HG03460 (cell line): ENCODE measurements around the gene CSMD2.
"Not testable (repeated sequence)": the region's sequence is repeated elsewhere in the genome, so short reads cannot be mapped to it uniquely, and the experiment has no call there.

Experiments
- ATAC-seq: cut with Tn5 transposase; IDR thresholded peaks from one replicate; pipeline ENCODE4 v1.9.1; 2021; ENCODE audit not compliant: unreplicated experiment

The CSMD2 gene

GRCh38 chr1:34113362-34113761 lies 51.7 kb downstream of the CSMD2 start:
- no peak for ATAC-seq

GRCh38 chr1:34108711-34109110 lies 56.3 kb downstream of the CSMD2 start:
- ATAC-seq = no peak

DNA sequence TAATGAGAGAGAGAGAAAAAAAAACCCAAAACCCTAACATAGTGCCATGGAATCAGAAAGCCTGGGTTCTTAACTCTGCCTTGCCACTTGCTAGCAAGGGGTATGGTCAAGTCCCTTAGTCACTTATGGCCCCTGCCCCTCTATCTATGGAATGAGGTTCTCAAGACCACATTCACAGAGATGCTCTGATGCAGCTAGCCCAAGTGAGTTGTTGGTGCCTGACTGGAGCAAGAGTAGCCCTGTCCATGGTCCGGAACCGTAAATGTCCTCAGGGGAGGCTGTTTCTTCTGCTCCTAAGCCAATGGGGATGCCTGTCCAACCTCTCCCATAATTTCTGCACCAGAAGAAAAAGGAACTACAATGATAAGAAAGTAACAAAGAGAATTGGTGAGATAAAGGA lies 56.8 kb downstream of the CSMD2 start:
- no peak for ATAC-seq

- no peak for ATAC-seq
Observed at GRCh38 chr1:34101151-34101550, 63.9 kb downstream of the CSMD2 start.

DNA sequence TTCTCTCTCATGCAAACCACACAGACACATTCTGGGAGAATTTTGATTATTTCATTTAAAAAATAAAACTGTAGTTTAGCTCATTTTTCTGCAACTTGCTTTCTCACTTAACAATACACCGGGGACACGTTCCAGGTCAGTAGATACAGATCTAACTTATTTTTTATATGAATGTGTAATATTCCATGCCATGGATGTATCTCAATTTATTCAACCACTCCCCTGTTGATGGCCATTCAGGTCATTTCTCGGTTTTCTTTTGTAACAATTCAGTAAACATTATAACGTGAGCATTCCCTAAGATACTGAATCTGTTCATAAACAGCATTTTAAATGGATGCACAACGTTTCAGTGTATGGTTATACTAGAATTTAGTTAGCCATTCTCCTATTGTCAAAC lies 64.7 kb downstream of the CSMD2 start:
- ATAC-seq = no peak

DNA sequence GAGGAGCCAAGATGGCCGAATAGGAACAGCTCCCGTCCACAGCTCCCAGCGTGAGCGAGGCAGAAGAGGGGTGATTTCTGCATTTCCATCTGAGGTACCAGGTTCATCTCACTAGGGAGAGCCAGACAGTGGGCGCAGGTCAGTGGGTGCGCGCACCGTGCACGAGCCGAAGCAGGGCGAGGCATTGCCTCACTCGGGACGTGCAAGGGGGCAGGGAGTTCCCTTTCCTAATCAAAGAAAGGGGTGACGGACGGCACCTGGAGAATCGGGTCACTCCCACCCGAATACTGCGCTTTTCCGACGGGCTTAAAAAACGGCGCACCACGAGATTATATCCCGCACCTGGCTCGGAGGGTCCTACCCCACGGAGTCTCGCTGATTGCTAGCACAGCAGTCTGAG lies 72.6 kb downstream of the CSMD2 start:
- not testable (repeated sequence) for ATAC-seq

DNA sequence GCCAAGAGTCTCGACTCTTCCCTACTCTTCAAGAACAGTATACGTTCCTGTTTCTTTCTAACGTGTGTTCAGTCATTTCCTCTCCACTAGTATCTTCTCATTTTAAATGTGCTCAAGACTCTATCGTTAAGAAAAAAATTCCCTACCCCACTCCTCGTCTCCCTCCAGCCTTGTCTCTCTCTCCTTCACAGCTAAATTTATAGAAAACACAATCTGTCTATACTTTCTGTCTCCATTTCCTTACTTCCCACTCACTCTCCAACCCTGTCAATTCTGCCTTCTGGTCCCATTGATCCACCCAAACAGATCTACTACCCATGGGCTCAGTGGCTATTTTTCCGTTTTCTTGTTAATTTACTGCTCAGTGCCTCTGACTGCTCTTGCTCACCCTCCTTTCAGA lies 75.3 kb downstream of the CSMD2 start:
- ATAC-seq = no peak

DNA sequence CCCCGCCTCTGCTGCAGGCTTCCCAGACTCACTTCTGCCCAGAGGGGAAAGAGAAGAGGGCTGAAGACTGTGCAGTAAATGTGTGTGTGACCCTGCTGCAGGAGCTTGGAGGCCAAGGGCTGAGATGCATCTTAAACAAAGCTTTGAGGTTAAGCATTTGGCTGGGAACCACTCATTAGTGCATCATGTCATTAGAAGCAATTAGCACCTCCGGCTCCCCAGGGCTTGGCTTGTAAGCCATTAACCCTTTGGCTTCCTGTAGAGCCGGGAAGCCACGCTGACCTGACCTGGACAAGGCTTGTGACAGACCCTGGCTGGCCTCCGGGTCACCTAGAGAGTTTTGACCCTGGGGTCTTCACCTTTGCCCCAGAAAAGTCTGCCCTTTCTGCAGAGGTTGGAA lies 77.0 kb downstream of the CSMD2 start:
- no peak for ATAC-seq

GRCh38 chr1:34086561-34086960 lies 78.5 kb downstream of the CSMD2 start:
- no peak for ATAC-seq

DNA sequence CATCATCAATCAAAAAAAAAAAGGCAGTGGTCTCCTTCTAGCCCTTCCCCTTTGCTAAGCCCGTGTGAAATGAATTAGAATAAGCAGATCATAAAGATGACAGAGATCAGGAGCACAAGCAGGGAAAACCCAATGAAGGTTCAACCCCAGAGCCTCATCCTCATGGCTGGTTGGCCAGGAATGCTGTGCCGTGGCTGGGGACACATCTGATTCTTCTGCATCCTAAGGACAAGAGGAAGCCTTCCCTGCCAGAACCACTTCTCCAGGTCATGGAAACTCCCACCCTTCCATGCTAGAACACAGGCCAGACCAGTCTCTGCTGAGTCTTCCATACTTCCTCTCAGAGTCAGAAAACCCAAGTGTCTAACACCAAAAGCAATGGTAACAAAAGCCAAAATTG lies 81.1 kb downstream of the CSMD2 start:
- no peak for ATAC-seq

- not testable (repeated sequence) for ATAC-seq
Observed at GRCh38 chr1:34082085-34082670, 82.9 kb downstream of the CSMD2 start.

DNA sequence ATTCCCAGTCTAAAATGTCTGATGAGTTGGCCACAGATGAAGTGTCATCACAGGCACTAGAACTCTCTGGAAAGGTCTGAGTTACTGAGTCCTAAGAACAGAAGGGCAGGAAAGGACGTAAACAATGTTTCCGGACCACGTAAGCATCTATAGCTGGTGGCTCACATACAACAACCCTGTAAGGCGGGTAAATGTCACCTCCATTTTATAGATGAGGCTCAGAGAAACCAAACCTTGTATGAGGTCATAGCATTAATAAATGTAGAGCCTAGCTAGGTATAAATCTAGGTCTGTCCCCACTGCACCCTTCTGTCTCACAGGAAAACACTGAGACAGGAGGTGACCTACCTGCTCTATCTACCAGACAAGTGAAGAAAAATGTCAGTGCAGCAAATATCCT lies 86.6 kb downstream of the CSMD2 start:
- ATAC-seq = no peak

GRCh38 chr1:34075576-34075975 lies 89.5 kb downstream of the CSMD2 start:
- no peak for ATAC-seq

- ATAC-seq = no peak
Observed at GRCh38 chr1:34073028-34073695, 91.9 kb downstream of the CSMD2 start.

- no peak for ATAC-seq
Observed at GRCh38 chr1:34070201-34070836, 94.7 kb downstream of the CSMD2 start.

- no peak for ATAC-seq
Observed at GRCh38 chr1:34066981-34067603, 97.9 kb downstream of the CSMD2 start.

- ATAC-seq = no peak
Observed at GRCh38 chr1:34066166-34066565, 98.9 kb downstream of the CSMD2 start.

DNA sequence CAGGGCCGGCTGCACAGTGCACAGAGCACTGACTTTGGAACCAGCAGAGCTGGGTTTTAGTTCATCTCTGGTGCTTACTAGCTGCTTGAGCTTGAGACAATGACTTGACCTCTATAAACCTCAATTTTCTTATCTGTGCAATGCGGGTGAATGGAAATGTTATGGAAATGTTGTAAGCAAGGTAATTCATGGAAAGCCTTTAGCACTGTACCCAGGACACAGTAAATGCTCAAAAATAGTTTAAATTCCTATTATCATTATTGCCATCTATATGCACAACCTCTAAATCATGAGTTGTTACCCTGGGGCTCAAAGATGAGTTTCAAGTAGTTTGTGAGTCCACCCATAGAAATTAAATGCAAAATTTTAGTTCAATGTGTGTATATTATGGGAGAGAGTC lies 99.5 kb downstream of the CSMD2 start:
- no peak for ATAC-seq

- ATAC-seq = no peak
Observed at GRCh38 chr1:34060901-34061415, 104.1 kb downstream of the CSMD2 start.

DNA sequence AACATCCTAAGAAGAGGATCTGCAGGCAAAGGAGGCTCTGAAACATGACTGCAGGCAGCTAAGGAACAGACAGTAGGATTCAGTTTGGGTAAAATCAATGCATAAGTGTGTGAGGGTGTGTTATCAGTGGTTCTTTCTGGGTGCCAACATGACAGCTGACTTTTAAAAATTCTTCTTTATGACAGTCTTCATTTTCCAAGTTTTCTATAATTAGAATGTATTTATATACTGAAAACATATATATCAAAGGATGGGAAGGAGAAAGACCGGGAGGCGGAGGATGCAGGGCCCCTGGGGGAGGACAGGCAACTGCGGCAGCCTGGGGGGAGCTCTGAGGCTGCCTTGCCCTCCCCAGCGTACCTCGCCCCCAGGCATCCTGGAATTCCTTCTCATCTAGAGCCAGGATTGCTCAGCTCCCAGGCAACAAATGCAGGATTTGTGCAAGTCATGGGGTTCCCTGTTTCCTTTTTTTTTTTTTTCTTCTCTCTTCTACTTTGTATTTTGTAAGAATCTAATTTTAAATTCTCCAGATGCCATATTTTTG lies 104.8 kb downstream of the CSMD2 start:
- no peak for ATAC-seq

DNA sequence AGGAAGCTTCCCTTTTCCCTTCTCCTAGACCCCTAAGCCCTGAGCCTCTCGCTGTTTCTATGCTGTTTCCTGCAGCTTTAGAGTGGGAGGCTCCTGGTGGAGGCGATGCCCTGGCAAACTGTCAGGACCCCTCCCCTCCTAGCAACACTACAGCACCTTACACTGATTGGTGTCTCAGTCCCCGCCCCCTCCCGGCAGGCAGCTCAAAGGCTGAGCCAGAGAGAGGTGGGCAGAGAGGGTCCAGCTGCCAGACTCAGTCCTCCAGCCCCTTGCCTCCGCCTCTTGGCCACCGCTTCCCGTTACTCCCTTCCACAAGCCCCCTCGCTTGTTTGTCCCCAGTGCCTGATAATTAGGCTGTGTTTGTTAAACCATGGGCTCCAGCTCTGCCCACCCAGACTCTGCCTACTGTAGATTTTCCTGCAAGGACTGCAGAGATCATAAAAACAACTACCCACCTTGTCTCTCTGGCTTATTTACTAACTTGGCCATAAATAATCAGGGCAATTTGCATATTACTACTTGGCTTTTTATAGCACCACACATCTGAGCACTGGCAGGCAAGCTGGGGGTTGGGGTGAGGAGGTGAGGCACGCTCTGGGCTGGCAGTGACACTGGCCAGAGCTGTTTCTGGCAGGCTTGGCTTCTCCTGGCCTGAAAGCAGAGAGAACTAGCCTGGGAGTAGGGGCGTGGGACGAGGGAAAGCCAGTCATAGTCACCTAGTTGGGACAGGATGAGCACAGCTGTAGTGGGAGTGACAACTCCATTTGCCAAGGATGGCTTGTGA lies 107.5 kb downstream of the CSMD2 start:
- no peak for ATAC-seq
